ENCODE results near the gene KCNAB3. TPM values are rescaled to one million over a fixed set of nuclear protein-coding genes. Genes with fewer than 3 reads are reported as not detected.
A peak's percentile ranks its signal among the peaks of the same experiment; 100 is the strongest.

Gene KCNAB3
- total and polyA plus RNA-seq, 2 donors from 2014 or later: 0.71 to 3.9 TPM

- H3K27me3 ChIP-seq (ENCODE audit: control insufficient read depth, insufficient read depth, low read length): no peaks in the 10 kb centered on the region
- peaks cover 0 to 9% (median 2%) of the 10 kb centered on the region in 3 donors for H3K36me3 ChIP-seq (ENCODE audit: control insufficient read depth in 2 of 3, insufficient read depth in 3 of 3, low read length in 3 of 3)
- H3K9me3 ChIP-seq (ENCODE audit: control insufficient read depth in 2 of 3, insufficient read depth in 1 of 3, low read length in 3 of 3): no peaks in the 10 kb centered on the region
- no peak for TF ChIP-seq CTCF (IDR thresholded peaks at IDR 0.05; ENCODE audit: borderline replicate concordance, extremely low read depth, insufficient read depth)
- intact Hi-C loops (cut with DNase I): no loop called here
- DNase-seq (peak in 1 of 5 donors; percentile 21), FAIRE-seq (no peak)
- no peak overlapping the region for H3K4me3 ChIP-seq (ENCODE audit: low read length in 3 of 3)
- H3K27ac ChIP-seq (ENCODE audit: low read depth in 2 of 2, low read length in 2 of 2): peak overlapping the region; percentile 27 to 59
- H3K9ac ChIP-seq (ENCODE audit: low read length in 3 of 3): peak overlapping the region in 2 of 3 donors; percentile 24 to 38
- peaks cover 0 to 10% (median 6%) of the 10 kb centered on the region in 3 donors for H3K4me1 ChIP-seq (ENCODE audit: control insufficient read depth in 2 of 3, insufficient read depth in 2 of 3, low read depth in 1 of 3, low read length in 3 of 3)
These were observed 47.6 kb downstream of the KCNAB3 start for GRCh38 chr17:7882068-7882467.

- Histone ChIP-seq H3K27ac (ENCODE audit: low read depth in 2 of 2, low read length in 2 of 2) (peak overlapping the region in 1 of 2 donors; percentile 27), H3K36me3 (ENCODE audit: control insufficient read depth in 2 of 3, insufficient read depth in 3 of 3, low read length in 3 of 3) (peaks cover 0 to 9% (median 2%) of the 10 kb centered on the region in 3 donors), H3K9ac (ENCODE audit: low read length in 3 of 3) (peak overlapping the region in 1 of 3 donors; percentile 24), H3K27me3 (ENCODE audit: control insufficient read depth, insufficient read depth, low read length) (no peaks in the 10 kb centered on the region), H3K9me3 (ENCODE audit: control insufficient read depth in 2 of 3, insufficient read depth in 1 of 3, low read length in 3 of 3) (no peaks in the 10 kb centered on the region), H3K4me1 (ENCODE audit: control insufficient read depth in 2 of 3, insufficient read depth in 2 of 3, low read depth in 1 of 3, low read length in 3 of 3) (peaks cover 0 to 10% (median 6%) of the 10 kb centered on the region in 3 donors), H3K4me3 (ENCODE audit: low read length in 3 of 3) (no peak overlapping the region)
- intact Hi-C loops (cut with DNase I): no loop called here
- TF ChIP-seq CTCF (IDR thresholded peaks at IDR 0.05; ENCODE audit: borderline replicate concordance, extremely low read depth, insufficient read depth): no peak
- peak in 1 of 5 donors; percentile 23 for DNase-seq
- no peak for FAIRE-seq
These were observed 48.2 kb downstream of the KCNAB3 start for GRCh38 chr17:7881276-7882054.

GRCh38 chr17:7880076-7880868, 49.4 kb downstream of the KCNAB3 start:
- Histone ChIP-seq H3K9ac (ENCODE audit: low read length in 3 of 3) (no peak overlapping the region), H3K4me3 (ENCODE audit: low read length in 3 of 3) (no peak overlapping the region), H3K27me3 (ENCODE audit: control insufficient read depth, insufficient read depth, low read length) (no peaks in the 10 kb centered on the region), H3K9me3 (ENCODE audit: control insufficient read depth in 2 of 3, insufficient read depth in 1 of 3, low read length in 3 of 3) (no peaks in the 10 kb centered on the region), H3K27ac (ENCODE audit: low read depth in 2 of 2, low read length in 2 of 2) (no peak overlapping the region), H3K4me1 (ENCODE audit: control insufficient read depth in 2 of 3, insufficient read depth in 2 of 3, low read depth in 1 of 3, low read length in 3 of 3) (peaks cover 0 to 8% (median 6%) of the 10 kb centered on the region in 3 donors), H3K36me3 (ENCODE audit: control insufficient read depth in 2 of 3, insufficient read depth in 3 of 3, low read length in 3 of 3) (peaks cover 0 to 9% (median 6%) of the 10 kb centered on the region in 3 donors)
- TF ChIP-seq CTCF (IDR thresholded peaks at IDR 0.05; ENCODE audit: borderline replicate concordance, extremely low read depth, insufficient read depth): no peak
- intact Hi-C loops (cut with DNase I): no loop called here
- FAIRE-seq (no peak), DNase-seq (no peak)
